Gastrocnemius medialis (tissue), 4 donors: Measurements from ENCODE around the gene PKP4. TPM values are rescaled to one million over a fixed set of nuclear protein-coding genes. Genes with fewer than 3 reads are reported as not detected.

Experiments
- ATAC-seq, 2 donors: fragments of 150-250 bp; one replicate each; pipeline ENCODE4 v1.9.1; 2016
- DNase-seq, 2 donors: peaks; one replicate each; pipeline ENCODE4 v3.0.0-alpha.2; 2019
- H3K27ac ChIP-seq, 4 donors: fragments of 200-600 bp; sonication (generic); 1 replicate in 1 of 4; 2 replicates in 3 of 4; pipeline ENCODE4 v1.5.1; 2016 to 2018; ENCODE audit warnings: mild to moderate bottlenecking in 2 of 4, moderate library complexity in 1 of 4
- H3K27me3 ChIP-seq, 3 donors: fragments of 200-600 bp; sonication (generic) in 2 of 3; 1 replicate in 1 of 3; 2 replicates in 2 of 3; pipeline versions ENCODE4 v1.5.1 to v1.6.0; 2016 to 2019; ENCODE audit warnings: mild to moderate bottlenecking in 1 of 3, moderate library complexity in 1 of 3
- H3K36me3 ChIP-seq, 2 donors: fragments of 200-600 bp; sonication (generic) in 1 of 2; one replicate each; pipeline ENCODE4 v1.5.1; 2017 to 2018
- H3K4me1 ChIP-seq, 2 donors: fragments of 200-600 bp; sonication (generic) in 1 of 2; one replicate each; pipeline ENCODE4 v1.5.1; 2016 to 2017; ENCODE audit warnings: mild to moderate bottlenecking in 2 of 2
- H3K4me3 ChIP-seq, 4 donors: fragments of 200-600 bp; sonication (generic) in 3 of 4; 1 replicate in 1 of 4; 2 replicates in 3 of 4; pipeline ENCODE4 v1.5.1; 2016 to 2019; ENCODE audit warnings: mild to moderate bottlenecking in 2 of 4
- H3K9me3 ChIP-seq, 3 donors: fragments of 200-600 bp; sonication (generic) in 2 of 3; 1 replicate in 1 of 3; 2 replicates in 2 of 3; pipeline ENCODE4 v1.5.1; 2016 to 2019
- POLR2A ChIP-seq, 2 donors: fragments of 450-650 bp; IDR thresholded peaks; one replicate each; pipeline ENCODE4 v1.6.1; 2017; ENCODE audit warnings: antibody characterized with exemption in 2 of 2, mild to moderate bottlenecking in 2 of 2, moderate library complexity in 2 of 2
- in situ Hi-C, 4 donors: fragments of 200-750 bp; cut with MboI; loops; one replicate each; pipeline versions ENCODE4 v1.15.0 to v1.8.0; 2017; ENCODE audit warnings: low sequenced_read_pairs in 4 of 4
- intact Hi-C: fragments of 100-400 bp; cut with DNase I; formaldehyde crosslinking; loops from one replicate; pipeline ENCODE4 v1.15.1; 2023; ENCODE audit warnings: low total_unique reads
- total RNA-seq, 4 donors: library from RNA; depleted of rRNA; stranded (reverse); fragments of >200 nt; gene quantifications; one replicate each; pipeline versions ENCODE4 v1.1.0 to v1.2.3, GENCODE V29; 2016
- TF ChIP-seq, protein P1 (sequence below), 5 experiments: fragments of 450-650 bp in 3 of 5; fragments of 200-600 bp in 2 of 5; sonication (generic) in 2 of 5; IDR thresholded peaks in 4 of 5; conservative IDR thresholded peaks in 1 of 5; 1 replicate in 4 of 5; 2 replicates in 1 of 5; pipeline ENCODE4 v1.5.1; 2016 to 2019; ENCODE audit warnings: antibody characterized with exemption in 5 of 5, mild to moderate bottlenecking in 3 of 5, moderate library complexity in 3 of 5

Gene PKP4
- total RNA-seq, 4 donors from 2014 or later, result 15.3 to 36.0 (median 25.6) TPM

DNA sequence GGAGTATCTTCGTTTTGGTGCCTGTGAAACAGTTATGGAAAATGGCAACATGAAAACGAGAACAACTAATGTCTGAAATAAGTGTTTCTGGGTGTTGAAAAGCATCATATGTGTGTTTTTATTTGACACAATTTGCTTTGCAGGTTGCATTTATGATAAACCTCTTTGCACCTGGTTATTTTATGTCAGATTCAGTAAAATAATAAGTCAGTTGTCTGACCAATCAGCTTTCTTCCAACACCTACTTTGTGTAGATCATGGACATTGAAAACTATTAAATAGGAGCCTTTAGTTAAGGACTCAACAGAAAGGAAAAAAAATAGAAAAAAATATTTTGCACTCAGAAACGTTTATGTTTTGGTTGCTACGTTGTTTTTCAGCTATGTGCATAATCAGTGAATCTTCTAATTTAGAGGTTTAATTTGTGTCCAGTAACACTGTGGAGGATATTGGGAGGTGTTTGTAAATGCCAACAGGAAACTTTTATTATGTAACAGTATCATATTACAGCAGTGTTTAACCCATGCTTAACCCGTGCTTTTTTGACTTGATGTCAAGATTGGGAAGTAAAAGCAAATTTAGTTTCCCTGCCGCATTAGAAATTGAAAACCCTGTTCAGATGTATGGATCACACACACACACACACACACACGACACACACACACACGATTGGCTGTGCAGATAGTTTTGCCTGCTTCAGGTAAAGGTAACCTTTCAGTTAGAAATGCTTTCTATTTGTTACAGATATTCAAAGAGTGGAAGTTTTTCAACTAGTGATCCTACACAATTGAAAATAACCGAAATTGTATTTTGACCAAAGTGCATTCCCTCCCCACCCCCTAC lies 2.6 kb downstream of the PKP4 start:
- no peak for DNase-seq
- H3K4me1 ChIP-seq, result peaks cover 18 to 24% of the 10 kb centered on the region in 2 donors
- intact Hi-C loops (loop anchor here (5.0 kb wide), 2 partner anchors 293 to 1158 kb away; partner anchors contain the start of gene BAZ2B), in situ Hi-C loops (no loop called here)
- no peaks in the 10 kb centered on the region for H3K36me3 ChIP-seq
- H3K27me3 ChIP-seq, result no peaks in the 10 kb centered on the region
- no peaks in the 10 kb centered on the region for H3K9me3 ChIP-seq
- TF ChIP-seq, protein P1, sequence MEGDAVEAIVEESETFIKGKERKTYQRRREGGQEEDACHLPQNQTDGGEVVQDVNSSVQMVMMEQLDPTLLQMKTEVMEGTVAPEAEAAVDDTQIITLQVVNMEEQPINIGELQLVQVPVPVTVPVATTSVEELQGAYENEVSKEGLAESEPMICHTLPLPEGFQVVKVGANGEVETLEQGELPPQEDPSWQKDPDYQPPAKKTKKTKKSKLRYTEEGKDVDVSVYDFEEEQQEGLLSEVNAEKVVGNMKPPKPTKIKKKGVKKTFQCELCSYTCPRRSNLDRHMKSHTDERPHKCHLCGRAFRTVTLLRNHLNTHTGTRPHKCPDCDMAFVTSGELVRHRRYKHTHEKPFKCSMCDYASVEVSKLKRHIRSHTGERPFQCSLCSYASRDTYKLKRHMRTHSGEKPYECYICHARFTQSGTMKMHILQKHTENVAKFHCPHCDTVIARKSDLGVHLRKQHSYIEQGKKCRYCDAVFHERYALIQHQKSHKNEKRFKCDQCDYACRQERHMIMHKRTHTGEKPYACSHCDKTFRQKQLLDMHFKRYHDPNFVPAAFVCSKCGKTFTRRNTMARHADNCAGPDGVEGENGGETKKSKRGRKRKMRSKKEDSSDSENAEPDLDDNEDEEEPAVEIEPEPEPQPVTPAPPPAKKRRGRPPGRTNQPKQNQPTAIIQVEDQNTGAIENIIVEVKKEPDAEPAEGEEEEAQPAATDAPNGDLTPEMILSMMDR (IDR thresholded peaks at IDR 0.05 in 4 of 5, conservative IDR thresholded peaks at IDR 0.05 in 1 of 5), result no peak
- TF ChIP-seq POLR2A (IDR thresholded peaks at IDR 0.05), result no peak
- peak overlapping the region in 2 of 4 donors; percentile 13 to 81 for H3K4me3 ChIP-seq
- H3K27ac ChIP-seq, result no peak overlapping the region
- ATAC-seq, result no peak

DNA sequence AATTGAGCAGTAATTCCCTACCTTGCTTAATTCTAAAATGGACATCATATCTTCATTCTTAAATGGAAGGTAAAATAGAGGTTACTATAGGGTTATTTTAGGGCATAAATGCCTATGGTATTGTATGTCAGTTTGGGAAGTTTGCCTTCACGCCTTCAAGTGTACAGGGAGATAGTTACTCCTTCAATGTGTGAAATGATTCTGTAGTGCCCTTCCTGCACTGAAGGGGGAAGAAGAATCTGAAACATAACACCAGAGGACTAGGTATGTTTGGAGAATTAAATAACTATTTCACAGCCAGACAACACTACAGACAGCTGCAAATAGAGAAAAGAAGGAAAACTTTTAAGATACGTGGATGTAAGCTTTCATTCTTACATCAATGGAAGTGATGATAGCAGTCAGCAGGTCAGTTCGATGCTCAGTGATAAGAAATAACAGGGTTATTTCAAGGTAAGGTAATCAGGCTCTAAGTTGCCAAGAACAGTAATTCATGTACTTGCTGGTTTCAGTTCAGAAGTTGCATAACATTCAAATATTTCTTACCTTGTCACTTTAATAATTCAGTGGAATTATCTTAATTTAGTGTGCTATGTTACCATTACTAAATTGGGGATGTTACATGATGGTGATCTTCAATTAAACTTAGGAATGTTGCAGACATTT lies 4.0 kb downstream of the PKP4 start:
- ATAC-seq (no peak), DNase-seq (no peak)
- Histone ChIP-seq H3K36me3 (no peaks in the 10 kb centered on the region), H3K27ac (no peak overlapping the region), H3K9me3 (no peaks in the 10 kb centered on the region), H3K4me1 (peaks cover 18 to 24% of the 10 kb centered on the region in 2 donors), H3K27me3 (no peaks in the 10 kb centered on the region), H3K4me3 (no peak overlapping the region)
- intact Hi-C loops (no loop called here), in situ Hi-C loops (no loop called here)
- no peak for TF ChIP-seq POLR2A (IDR thresholded peaks at IDR 0.05)
- TF ChIP-seq, protein P1 (IDR thresholded peaks at IDR 0.05 in 4 of 5, conservative IDR thresholded peaks at IDR 0.05 in 1 of 5), result no peak

DNA sequence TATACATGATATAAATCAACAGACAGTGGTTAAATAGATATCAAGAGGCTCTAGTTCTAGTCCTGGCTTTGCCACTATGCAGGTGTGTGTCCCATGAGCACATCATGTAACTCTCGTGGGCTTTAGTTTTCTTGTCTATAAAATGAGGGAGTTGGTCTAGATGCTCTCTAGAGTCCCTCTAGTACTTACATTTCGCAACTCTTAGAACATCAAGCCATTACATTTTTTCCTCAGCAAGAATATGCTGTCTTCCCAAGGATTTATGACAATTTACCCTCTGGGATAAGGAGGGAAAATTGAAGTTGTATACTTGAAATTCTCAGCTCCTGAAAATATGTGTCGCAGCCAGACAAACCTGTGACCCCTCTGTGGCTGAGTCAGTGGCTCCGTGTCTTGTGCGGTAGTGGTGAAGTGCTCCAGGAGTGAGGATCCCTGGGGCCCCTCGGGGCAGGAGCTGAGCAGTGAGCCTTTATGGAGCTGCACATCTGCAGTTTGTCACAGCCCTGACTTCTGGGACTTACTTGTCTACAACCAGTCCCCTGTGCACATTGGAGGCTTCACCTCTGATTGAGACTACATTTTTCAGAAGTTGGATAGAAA lies 6.8 kb downstream of the PKP4 start:
- Histone ChIP-seq H3K9me3 (no peaks in the 10 kb centered on the region), H3K27ac (no peak overlapping the region), H3K27me3 (no peaks in the 10 kb centered on the region), H3K4me3 (no peak overlapping the region), H3K4me1 (peaks cover 14 to 18% of the 10 kb centered on the region in 2 donors), H3K36me3 (no peaks in the 10 kb centered on the region)
- DNase-seq (no peak), ATAC-seq (no peak)
- intact Hi-C loops, result no loop called here
- in situ Hi-C loops, result no loop called here
- TF ChIP-seq POLR2A (IDR thresholded peaks at IDR 0.05), result no peak
- TF ChIP-seq, protein P1 (IDR thresholded peaks at IDR 0.05 in 4 of 5, conservative IDR thresholded peaks at IDR 0.05 in 1 of 5), result no peak

DNA sequence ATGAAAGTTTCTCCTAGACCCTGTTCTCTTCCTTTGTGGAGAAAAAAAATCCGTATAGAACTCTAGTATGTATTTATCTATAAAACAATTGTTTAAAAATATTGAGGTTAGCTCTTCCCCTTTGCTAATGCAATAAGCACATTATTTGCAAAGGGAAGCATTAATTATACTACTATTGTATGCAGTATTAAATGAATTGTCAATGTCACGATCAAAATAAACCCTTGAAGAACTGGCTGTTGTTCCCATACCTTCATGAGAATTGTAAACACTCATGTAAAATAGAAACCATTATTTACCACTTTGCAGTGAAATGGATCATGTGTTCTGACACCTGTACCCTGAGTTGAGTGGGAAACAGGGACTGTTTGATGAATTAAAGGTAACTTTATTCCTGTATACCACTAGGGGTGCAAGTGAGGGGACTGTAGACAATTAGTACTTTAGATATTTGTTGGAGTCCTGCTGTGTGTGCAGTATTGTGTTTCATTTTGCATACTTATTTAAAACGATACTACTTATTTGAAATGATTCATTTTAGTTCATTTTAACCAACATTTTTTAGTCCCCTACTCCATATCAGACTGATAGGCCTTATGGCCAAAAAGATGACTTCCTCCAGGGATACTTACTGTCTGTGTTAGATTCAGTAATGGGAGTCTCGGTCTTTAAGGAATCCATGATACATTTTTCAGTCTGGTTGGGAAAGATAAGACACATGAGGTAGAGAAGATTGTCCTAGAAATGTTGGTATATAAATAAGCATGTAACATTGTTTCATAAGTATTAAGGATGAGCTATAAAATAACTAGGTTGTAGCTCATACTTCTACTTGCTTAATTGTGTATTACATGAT lies 7.9 kb downstream of the PKP4 start:
- H3K36me3 ChIP-seq, result no peaks in the 10 kb centered on the region
- H3K4me1 ChIP-seq, result peaks cover 6 to 15% of the 10 kb centered on the region in 2 donors
- no peaks in the 10 kb centered on the region for H3K9me3 ChIP-seq
- no peak overlapping the region for H3K4me3 ChIP-seq
- no peaks in the 10 kb centered on the region for H3K27me3 ChIP-seq
- in situ Hi-C loops (no loop called here), intact Hi-C loops (no loop called here)
- H3K27ac ChIP-seq, result no peak overlapping the region
- TF ChIP-seq, protein P1 (IDR thresholded peaks at IDR 0.05 in 4 of 5, conservative IDR thresholded peaks at IDR 0.05 in 1 of 5), result peak in 2 of 5 experiments; percentile 22 to 28
- TF ChIP-seq POLR2A (IDR thresholded peaks at IDR 0.05), result no peak
- DNase-seq (no peak), ATAC-seq (no peak)
